GM20000 (cell line): ENCODE measurements around the gene EQTN.

Source experiments
- DNase-seq: peaks from one replicate; pipeline ENCODE4 v3.0.0; 2012; ENCODE audit warnings: low spot score
- CTCF ChIP-seq: IDR thresholded peaks from 2 replicates; pipeline ENCODE4 v1.5.1; 2012; ENCODE audit warnings: mild to moderate bottlenecking, control low read depth; ENCODE audit errors: extremely low read depth, missing control alignments

EQTN gene

GRCh38 chr9:27297050-27297449, at the start of gene EQTN:
Gene EQTN (minus strand): TSS chr9:27297150. CDS start chr9:27297055, 95 bp downstream.
- DNase-seq, result no peak
- no peak for TF ChIP-seq CTCF

- no peak for TF ChIP-seq CTCF
- no peak for DNase-seq
Measured at GRCh38 chr9:27344776-27345175, 47.8 kb upstream of the EQTN start.

- TF ChIP-seq CTCF, result no peak
- no peak for DNase-seq
Measured at GRCh38 chr9:27341545-27342294, 44.8 kb upstream of the EQTN start.

GRCh38 chr9:27340961-27341511, 44.1 kb upstream of the EQTN start:
- DNase-seq, result no peak
- no peak for TF ChIP-seq CTCF

- DNase-seq, result no peak
- no peak for TF ChIP-seq CTCF
Measured at GRCh38 chr9:27340285-27340674, 43.3 kb upstream of the EQTN start.

GRCh38 chr9:27339661-27340284, 42.8 kb upstream of the EQTN start:
- no peak for TF ChIP-seq CTCF

GRCh38 chr9:27338527-27338903, 41.6 kb upstream of the EQTN start:
- TF ChIP-seq CTCF, result no peak
- DNase-seq, result no peak

More at GRCh38 chr9:27339661-27340284, 42.8 kb upstream of the EQTN start:
- DNase-seq, result no peak
